Astrocyte (in vitro differentiated cells and primary cell): ENCODE results near the gene MARCHF10. TPM values are rescaled to one million over a fixed set of nuclear protein-coding genes. Genes with fewer than 3 reads are reported as not detected.

Source experiments
- DNase-seq: peaks from one replicate; pipeline ENCODE4 v3.0.0-alpha.2; 2010; ENCODE audit warnings: low read depth
- FAIRE-seq: peaks from 2 replicates; lab custom pipeline; 2011; peaks lifted over from hg19 to GRCh38; lab: Jason Lieb, UNC
- H2AFZ ChIP-seq: 2 replicates; pipeline ENCODE4 v1.6.0; 2012; ENCODE audit warnings: low read depth, low read length, inconsistent platforms
- H3K27ac ChIP-seq: 2 replicates; pipeline ENCODE4 v1.5.1; 2011; ENCODE audit warnings: low read depth, low read length, inconsistent platforms
- H3K27me3 ChIP-seq: 2 replicates; pipeline ENCODE4 v1.6.0; 2011; ENCODE audit warnings: low read length, inconsistent platforms; ENCODE audit not compliant: insufficient read depth
- H3K36me3 ChIP-seq: 2 replicates; pipeline ENCODE4 v1.5.1; 2011; ENCODE audit warnings: low read length, inconsistent platforms; ENCODE audit not compliant: insufficient read depth
- H3K4me1 ChIP-seq: 2 replicates; pipeline ENCODE4 v1.5.1; 2011; ENCODE audit warnings: low read length, inconsistent platforms; ENCODE audit not compliant: insufficient read depth
- H3K4me2 ChIP-seq: 2 replicates; pipeline ENCODE4 v1.6.0; 2012; ENCODE audit warnings: low read length, inconsistent platforms
- H3K4me3 ChIP-seq: 2 replicates; pipeline ENCODE4 v1.5.1; 2011; ENCODE audit warnings: low read depth, mild to moderate bottlenecking, low read length, inconsistent platforms; ENCODE audit not compliant: insufficient read depth
- H3K79me2 ChIP-seq: 2 replicates; pipeline ENCODE4 v1.6.0; 2012; ENCODE audit warnings: mild to moderate bottlenecking, low read length, inconsistent platforms; ENCODE audit not compliant: insufficient read depth
- H3K9ac ChIP-seq: 2 replicates; pipeline ENCODE4 v1.6.0; 2012; ENCODE audit warnings: mild to moderate bottlenecking, low read length, inconsistent platforms
- H3K9me3 ChIP-seq: 2 replicates; pipeline ENCODE4 v1.5.1; 2012; ENCODE audit warnings: low read depth, mild to moderate bottlenecking, low read length, inconsistent platforms; ENCODE audit not compliant: insufficient read depth
- H4K20me1 ChIP-seq: 2 replicates; pipeline ENCODE4 v1.6.0; 2012; ENCODE audit warnings: low read length, inconsistent platforms; ENCODE audit not compliant: insufficient read depth
- H3K27ac Mint-ChIP-seq: one replicate; pipeline ENCODE4 v1.8.0; 2021; ENCODE audit warnings: mild to moderate bottlenecking, mixed read lengths; ENCODE audit not compliant: unreplicated experiment
- H3K27me3 Mint-ChIP-seq: one replicate; pipeline ENCODE4 v1.8.0; 2021; ENCODE audit warnings: low read depth, mixed read lengths; ENCODE audit not compliant: unreplicated experiment
- H3K36me3 Mint-ChIP-seq: one replicate; pipeline ENCODE4 v1.8.0; 2021; ENCODE audit warnings: low read depth, mixed read lengths; ENCODE audit not compliant: unreplicated experiment
- H3K4me1 Mint-ChIP-seq: one replicate; pipeline ENCODE4 v1.8.0; 2021; ENCODE audit warnings: low read depth, mixed read lengths; ENCODE audit not compliant: unreplicated experiment
- H3K4me3 Mint-ChIP-seq: one replicate; pipeline ENCODE4 v1.8.0; 2021; ENCODE audit warnings: mild to moderate bottlenecking, moderate library complexity, mixed read lengths; ENCODE audit not compliant: unreplicated experiment
- H3K9me3 Mint-ChIP-seq: one replicate; pipeline ENCODE4 v1.8.0; 2021; ENCODE audit warnings: mild to moderate bottlenecking, mixed read lengths; ENCODE audit not compliant: unreplicated experiment
- EZH2 ChIP-seq: IDR thresholded peaks from 2 replicates; pipeline ENCODE4 v1.6.1; 2012; ENCODE audit warnings: mild to moderate bottlenecking, low read length, inconsistent platforms; ENCODE audit not compliant: insufficient read depth
- total RNA-seq: library from RNA; stranded (reverse); gene quantifications from 2 replicates; pipeline ENCODE4 v1.2.1, GENCODE V29; 2021
- TF ChIP-seq, protein P1 (sequence below): IDR thresholded peaks from 2 replicates; pipeline ENCODE4 v1.5.1; 2011; ENCODE audit warnings: low read depth, mild to moderate bottlenecking, inconsistent platforms, low read length, moderate library complexity; ENCODE audit not compliant: insufficient read depth

Gene MARCHF10
- total RNA-seq, 1 donor from 2014 or later: not detected

DNA sequence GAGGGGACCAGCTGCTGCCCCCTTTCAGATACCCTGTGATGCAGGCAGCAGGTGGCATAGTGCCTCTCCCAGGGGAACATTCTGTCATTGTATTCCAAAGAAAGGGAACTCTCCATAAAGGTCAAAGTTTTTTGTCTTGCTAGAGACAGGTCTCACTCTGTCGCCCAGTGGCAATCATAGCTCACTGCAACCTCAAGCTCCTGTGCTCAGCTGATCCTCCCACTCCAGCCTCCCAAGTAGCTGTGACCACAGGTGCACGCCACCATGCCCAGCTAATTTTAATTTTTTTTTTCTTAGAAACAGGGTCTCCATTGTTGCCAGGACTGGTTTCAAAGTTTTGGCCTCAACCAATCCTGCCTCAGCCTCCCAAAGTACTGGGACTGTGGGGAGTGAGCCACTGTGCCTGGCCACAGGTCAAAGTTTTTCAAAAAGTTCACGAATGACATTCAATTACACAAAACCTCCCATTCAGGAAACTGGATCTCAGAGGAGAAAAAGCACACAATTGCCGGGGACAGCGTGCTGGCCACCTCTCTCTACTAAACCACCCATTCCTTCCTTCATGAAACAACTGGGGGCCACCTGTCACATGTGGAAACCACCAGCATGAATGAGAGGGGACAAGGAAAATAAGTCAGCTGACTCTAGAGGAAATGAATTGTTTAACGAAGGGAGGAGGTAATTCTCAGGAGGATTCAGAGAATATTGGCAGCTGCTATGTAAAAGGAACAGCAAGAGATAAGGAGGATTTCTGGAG is 80.0 kb downstream of the MARCHF10 start:
- Mint-ChIP-seq H3K36me3 (peaks cover 2% of the 10 kb centered on the region), H3K4me1 (peaks cover 14% of the 10 kb centered on the region), H3K27ac (no peak overlapping the region), H3K27me3 (no peaks in the 10 kb centered on the region), H3K4me3 (no peak overlapping the region), H3K9me3 (no peaks in the 10 kb centered on the region)
- no peak for TF ChIP-seq EZH2
- TF ChIP-seq, protein P1, sequence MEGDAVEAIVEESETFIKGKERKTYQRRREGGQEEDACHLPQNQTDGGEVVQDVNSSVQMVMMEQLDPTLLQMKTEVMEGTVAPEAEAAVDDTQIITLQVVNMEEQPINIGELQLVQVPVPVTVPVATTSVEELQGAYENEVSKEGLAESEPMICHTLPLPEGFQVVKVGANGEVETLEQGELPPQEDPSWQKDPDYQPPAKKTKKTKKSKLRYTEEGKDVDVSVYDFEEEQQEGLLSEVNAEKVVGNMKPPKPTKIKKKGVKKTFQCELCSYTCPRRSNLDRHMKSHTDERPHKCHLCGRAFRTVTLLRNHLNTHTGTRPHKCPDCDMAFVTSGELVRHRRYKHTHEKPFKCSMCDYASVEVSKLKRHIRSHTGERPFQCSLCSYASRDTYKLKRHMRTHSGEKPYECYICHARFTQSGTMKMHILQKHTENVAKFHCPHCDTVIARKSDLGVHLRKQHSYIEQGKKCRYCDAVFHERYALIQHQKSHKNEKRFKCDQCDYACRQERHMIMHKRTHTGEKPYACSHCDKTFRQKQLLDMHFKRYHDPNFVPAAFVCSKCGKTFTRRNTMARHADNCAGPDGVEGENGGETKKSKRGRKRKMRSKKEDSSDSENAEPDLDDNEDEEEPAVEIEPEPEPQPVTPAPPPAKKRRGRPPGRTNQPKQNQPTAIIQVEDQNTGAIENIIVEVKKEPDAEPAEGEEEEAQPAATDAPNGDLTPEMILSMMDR: no peak
- FAIRE-seq: no peak
- Histone ChIP-seq H2AFZ (no peak overlapping the region), H3K36me3 (no peaks in the 10 kb centered on the region), H3K9me3 (no peaks in the 10 kb centered on the region), H3K27me3 (no peaks in the 10 kb centered on the region), H3K4me1 (peaks cover 4% of the 10 kb centered on the region), H3K4me3 (no peak overlapping the region), H3K79me2 (no peaks in the 10 kb centered on the region), H3K9ac (no peak overlapping the region), H3K4me2 (no peak overlapping the region), H4K20me1 (no peaks in the 10 kb centered on the region), H3K27ac (no peak overlapping the region)
- DNase-seq: no peak

DNA sequence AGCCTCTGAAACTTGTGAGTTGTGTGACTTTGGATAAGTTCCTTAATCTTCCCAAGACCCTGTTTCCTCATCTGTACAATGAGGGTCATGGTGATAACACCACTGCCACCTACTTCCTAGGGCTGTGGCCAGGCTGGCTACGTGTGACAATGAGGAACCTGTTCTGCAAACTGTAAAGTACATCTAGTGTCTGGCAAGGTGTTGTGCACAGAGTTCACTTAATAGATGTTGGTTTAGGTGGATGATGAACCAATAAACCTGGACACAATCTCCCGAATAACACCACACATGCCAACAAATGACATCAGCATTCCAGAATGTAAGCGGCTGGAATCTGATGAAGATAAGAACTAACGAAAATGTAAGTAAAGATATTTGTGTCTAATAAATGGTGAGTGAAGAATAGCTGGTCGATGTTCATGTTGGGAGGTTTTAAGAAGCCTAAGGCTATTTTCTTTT is 82.3 kb downstream of the MARCHF10 start:
- H3K27me3 Mint-ChIP-seq: no peaks in the 10 kb centered on the region
- no peaks in the 10 kb centered on the region for H3K9me3 Mint-ChIP-seq
- Histone ChIP-seq H3K27me3 (no peaks in the 10 kb centered on the region), H3K9ac (no peak overlapping the region), H3K4me2 (peak overlapping the region; percentile 47), H3K36me3 (no peaks in the 10 kb centered on the region), H2AFZ (no peak overlapping the region), H4K20me1 (no peaks in the 10 kb centered on the region), H3K27ac (no peak overlapping the region), H3K9me3 (no peaks in the 10 kb centered on the region), H3K79me2 (no peaks in the 10 kb centered on the region), H3K4me3 (no peak overlapping the region), H3K4me1 (peaks cover 4% of the 10 kb centered on the region)
- H3K36me3 Mint-ChIP-seq: peaks cover 2% of the 10 kb centered on the region
- FAIRE-seq: peak; percentile 66
- H3K27ac Mint-ChIP-seq: no peak overlapping the region
- no peak overlapping the region for H3K4me3 Mint-ChIP-seq
- DNase-seq: peak; percentile 83
- TF ChIP-seq, protein P1: no peak
- no peak for TF ChIP-seq EZH2
- H3K4me1 Mint-ChIP-seq: peaks cover 14% of the 10 kb centered on the region
